ENCODE measurements around the gene CLEC2L.

The CLEC2L gene

GRCh38 chr7:139526578-139527544, 3.4 kb downstream of the CLEC2L start:
- peak; percentile 84 for DNase-seq (ENCODE audit: low read depth in 2 of 2)

GRCh38 chr7:139531094-139531493, 7.6 kb downstream of the CLEC2L start:
- TF ChIP-seq, protein P1, sequence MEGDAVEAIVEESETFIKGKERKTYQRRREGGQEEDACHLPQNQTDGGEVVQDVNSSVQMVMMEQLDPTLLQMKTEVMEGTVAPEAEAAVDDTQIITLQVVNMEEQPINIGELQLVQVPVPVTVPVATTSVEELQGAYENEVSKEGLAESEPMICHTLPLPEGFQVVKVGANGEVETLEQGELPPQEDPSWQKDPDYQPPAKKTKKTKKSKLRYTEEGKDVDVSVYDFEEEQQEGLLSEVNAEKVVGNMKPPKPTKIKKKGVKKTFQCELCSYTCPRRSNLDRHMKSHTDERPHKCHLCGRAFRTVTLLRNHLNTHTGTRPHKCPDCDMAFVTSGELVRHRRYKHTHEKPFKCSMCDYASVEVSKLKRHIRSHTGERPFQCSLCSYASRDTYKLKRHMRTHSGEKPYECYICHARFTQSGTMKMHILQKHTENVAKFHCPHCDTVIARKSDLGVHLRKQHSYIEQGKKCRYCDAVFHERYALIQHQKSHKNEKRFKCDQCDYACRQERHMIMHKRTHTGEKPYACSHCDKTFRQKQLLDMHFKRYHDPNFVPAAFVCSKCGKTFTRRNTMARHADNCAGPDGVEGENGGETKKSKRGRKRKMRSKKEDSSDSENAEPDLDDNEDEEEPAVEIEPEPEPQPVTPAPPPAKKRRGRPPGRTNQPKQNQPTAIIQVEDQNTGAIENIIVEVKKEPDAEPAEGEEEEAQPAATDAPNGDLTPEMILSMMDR (IDR thresholded peaks at IDR 0.05; ENCODE audit: low read depth, low read length), result no peak
- no peak for DNase-seq (ENCODE audit: low read depth in 2 of 2)
- H3K4me3 ChIP-seq (replicated peaks in 1 of 2; ENCODE audit: low read depth in 2 of 2, low read length in 2 of 2), result no peak overlapping the region

More at GRCh38 chr7:139526578-139527544, 3.4 kb downstream of the CLEC2L start:
- no peak overlapping the region for H3K4me3 ChIP-seq (replicated peaks in 1 of 2; ENCODE audit: low read depth in 2 of 2, low read length in 2 of 2)
- TF ChIP-seq, protein P1 (IDR thresholded peaks at IDR 0.05; ENCODE audit: low read depth, low read length), result no peak

DNA sequence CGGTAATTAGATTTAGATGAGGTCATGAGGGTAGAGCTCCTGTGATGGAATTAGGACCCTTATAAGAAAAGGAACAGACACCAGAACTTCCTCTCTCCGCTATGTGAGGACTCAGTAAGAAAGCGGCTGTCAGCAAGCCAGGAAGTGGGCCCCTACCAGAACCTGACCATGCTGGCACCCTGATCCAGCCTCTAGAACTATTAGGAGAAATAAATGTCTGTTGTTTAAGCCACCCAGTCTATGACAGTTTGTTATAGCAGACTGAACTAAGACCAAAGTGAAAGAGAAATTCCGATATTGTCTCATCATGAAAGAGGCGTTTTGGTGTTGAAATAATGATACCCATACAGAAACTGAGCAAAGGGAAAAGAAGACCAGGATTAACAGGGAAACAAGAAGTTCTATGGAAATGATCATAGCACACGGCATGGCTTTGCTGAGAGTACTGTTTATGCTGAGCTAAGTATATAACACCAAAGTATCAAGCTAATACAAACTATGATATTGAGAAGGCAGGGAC, 9.2 kb downstream of the CLEC2L start:
- DNase-seq (ENCODE audit: low read depth in 2 of 2), result no peak

GRCh38 chr7:139534096-139534495, 10.6 kb downstream of the CLEC2L start:
- TF ChIP-seq, protein P1 (IDR thresholded peaks at IDR 0.05; ENCODE audit: low read depth, low read length), result no peak
- H3K4me3 ChIP-seq (replicated peaks in 1 of 2; ENCODE audit: low read depth in 2 of 2, low read length in 2 of 2), result no peak overlapping the region
- DNase-seq (ENCODE audit: low read depth in 2 of 2), result no peak

More for the DNA sequence above, 9.2 kb downstream of the CLEC2L start:
- TF ChIP-seq, protein P1 (IDR thresholded peaks at IDR 0.05; ENCODE audit: low read depth, low read length), result no peak
- no peak overlapping the region for H3K4me3 ChIP-seq (replicated peaks in 1 of 2; ENCODE audit: low read depth in 2 of 2, low read length in 2 of 2)

GRCh38 chr7:139534966-139535651, 11.6 kb downstream of the CLEC2L start:
- TF ChIP-seq, protein P1 (IDR thresholded peaks at IDR 0.05; ENCODE audit: low read depth, low read length), result no peak
- H3K4me3 ChIP-seq (replicated peaks in 1 of 2; ENCODE audit: low read depth in 2 of 2, low read length in 2 of 2), result no peak overlapping the region
- no peak for DNase-seq (ENCODE audit: low read depth in 2 of 2)

GRCh38 chr7:139536152-139536551, 12.7 kb downstream of the CLEC2L start:
- no peak for DNase-seq (ENCODE audit: low read depth in 2 of 2)
- no peak overlapping the region for H3K4me3 ChIP-seq (replicated peaks in 1 of 2; ENCODE audit: low read depth in 2 of 2, low read length in 2 of 2)
- TF ChIP-seq, protein P1 (IDR thresholded peaks at IDR 0.05; ENCODE audit: low read depth, low read length), result no peak
